BE2C (cell line): ENCODE measurements around the gene USP54.
A peak's percentile ranks its signal among the peaks of the same experiment; 100 is the strongest.

ENCODE experiments used
- DNase-seq: peaks from one replicate; pipeline ENCODE4 v3.0.0-alpha.2; 2020
- H3K27me3 ChIP-seq: fragments of 250-450 bp; sonication (Bioruptor Pico); 2 replicates; pipeline ENCODE4 v1.5.1; 2020; ENCODE audit warnings: mild to moderate bottlenecking
- H3K36me3 ChIP-seq: fragments of 250-450 bp; sonication (Bioruptor Pico); 2 replicates; pipeline ENCODE4 v1.5.1; 2020; ENCODE audit warnings: mild to moderate bottlenecking
- H3K4me1 ChIP-seq: fragments of 250-450 bp; sonication (Bioruptor Pico); 2 replicates; pipeline ENCODE4 v1.5.1; 2020
- H3K4me3 ChIP-seq: 2 replicates; pipeline ENCODE4 v1.5.1; 2011; ENCODE audit warnings: low read depth, low read length
- H3K9me3 ChIP-seq: fragments of 250-450 bp; sonication (Bioruptor Pico); 2 replicates; pipeline ENCODE4 v1.5.1; 2020
- CTCF ChIP-seq: IDR thresholded peaks from 2 replicates; pipeline ENCODE4 v1.5.1; 2012; ENCODE audit warnings: mild to moderate bottlenecking, low read depth, low read length

The USP54 gene

GRCh38 chr10:73591935-73592699 is 975 bp upstream of the USP54 start:
- Histone ChIP-seq H3K9me3 (no peaks in the 10 kb centered on the region), H3K27me3 (no peaks in the 10 kb centered on the region), H3K4me1 (peaks cover 5% of the 10 kb centered on the region; the same call in 1 of the 2 replicates), H3K36me3 (no peaks in the 10 kb centered on the region), H3K4me3 (no peak overlapping the region)
- no peak for TF ChIP-seq CTCF
- peak; percentile 63 for DNase-seq

- no peak for TF ChIP-seq CTCF
- Histone ChIP-seq H3K4me1 (peaks cover 5% of the 10 kb centered on the region; the same call in 1 of the 2 replicates), H3K9me3 (no peaks in the 10 kb centered on the region), H3K27me3 (no peaks in the 10 kb centered on the region), H3K36me3 (no peaks in the 10 kb centered on the region), H3K4me3 (no peak overlapping the region)
- DNase-seq = no peak
Observed at GRCh38 chr10:73589563-73590126, 1.5 kb downstream of the USP54 start.

- H3K36me3 ChIP-seq = no peaks in the 10 kb centered on the region
- peaks cover 5% of the 10 kb centered on the region; the same call in 1 of the 2 replicates for H3K4me1 ChIP-seq
- no peak for TF ChIP-seq CTCF
- no peaks in the 10 kb centered on the region for H3K27me3 ChIP-seq
- H3K4me3 ChIP-seq = no peak overlapping the region
- DNase-seq = no peak
- H3K9me3 ChIP-seq = no peaks in the 10 kb centered on the region
Observed at GRCh38 chr10:73588656-73589055, 2.5 kb downstream of the USP54 start.

- TF ChIP-seq CTCF = no peak
- Histone ChIP-seq H3K36me3 (no peaks in the 10 kb centered on the region), H3K4me3 (no peak overlapping the region), H3K4me1 (peaks cover 5% of the 10 kb centered on the region; the same call in 1 of the 2 replicates), H3K9me3 (no peaks in the 10 kb centered on the region), H3K27me3 (no peaks in the 10 kb centered on the region)
- no peak for DNase-seq
Observed at GRCh38 chr10:73586583-73586984, 4.6 kb downstream of the USP54 start.

GRCh38 chr10:73585327-73585726 is 5.8 kb downstream of the USP54 start:
- Histone ChIP-seq H3K4me3 (no peak overlapping the region), H3K4me1 (no peaks in the 10 kb centered on the region), H3K9me3 (no peaks in the 10 kb centered on the region), H3K36me3 (no peaks in the 10 kb centered on the region), H3K27me3 (no peaks in the 10 kb centered on the region)
- TF ChIP-seq CTCF = no peak
- no peak for DNase-seq

GRCh38 chr10:73584737-73585136 is 6.4 kb downstream of the USP54 start:
- DNase-seq = no peak
- H3K4me1 ChIP-seq = no peaks in the 10 kb centered on the region

More at GRCh38 chr10:73584737-73585136, 6.4 kb downstream of the USP54 start:
- H3K27me3 ChIP-seq = no peaks in the 10 kb centered on the region
- no peak overlapping the region for H3K4me3 ChIP-seq
- H3K9me3 ChIP-seq = no peaks in the 10 kb centered on the region
- H3K36me3 ChIP-seq = no peaks in the 10 kb centered on the region
- no peak for TF ChIP-seq CTCF
